IPS-11a (cell line): ENCODE measurements around the gene CFAP74.
"Not testable (repeated sequence)": the region's sequence is repeated elsewhere in the genome, so short reads cannot be mapped to it uniquely, and the experiment has no call there.

Experiments used
- H3K4me3 ChIP-seq: one replicate; pipeline ENCODE4 v1.5.1; 2013; ENCODE audit warnings: low read depth, low read length, control low read depth

Gene CFAP74

GRCh38 chr1:1937061-1937460, 66.5 kb downstream of the CFAP74 start:
- no peak overlapping the region for H3K4me3 ChIP-seq

GRCh38 chr1:1934848-1935247, 68.7 kb downstream of the CFAP74 start:
- H3K4me3 ChIP-seq: not testable (repeated sequence)

DNA sequence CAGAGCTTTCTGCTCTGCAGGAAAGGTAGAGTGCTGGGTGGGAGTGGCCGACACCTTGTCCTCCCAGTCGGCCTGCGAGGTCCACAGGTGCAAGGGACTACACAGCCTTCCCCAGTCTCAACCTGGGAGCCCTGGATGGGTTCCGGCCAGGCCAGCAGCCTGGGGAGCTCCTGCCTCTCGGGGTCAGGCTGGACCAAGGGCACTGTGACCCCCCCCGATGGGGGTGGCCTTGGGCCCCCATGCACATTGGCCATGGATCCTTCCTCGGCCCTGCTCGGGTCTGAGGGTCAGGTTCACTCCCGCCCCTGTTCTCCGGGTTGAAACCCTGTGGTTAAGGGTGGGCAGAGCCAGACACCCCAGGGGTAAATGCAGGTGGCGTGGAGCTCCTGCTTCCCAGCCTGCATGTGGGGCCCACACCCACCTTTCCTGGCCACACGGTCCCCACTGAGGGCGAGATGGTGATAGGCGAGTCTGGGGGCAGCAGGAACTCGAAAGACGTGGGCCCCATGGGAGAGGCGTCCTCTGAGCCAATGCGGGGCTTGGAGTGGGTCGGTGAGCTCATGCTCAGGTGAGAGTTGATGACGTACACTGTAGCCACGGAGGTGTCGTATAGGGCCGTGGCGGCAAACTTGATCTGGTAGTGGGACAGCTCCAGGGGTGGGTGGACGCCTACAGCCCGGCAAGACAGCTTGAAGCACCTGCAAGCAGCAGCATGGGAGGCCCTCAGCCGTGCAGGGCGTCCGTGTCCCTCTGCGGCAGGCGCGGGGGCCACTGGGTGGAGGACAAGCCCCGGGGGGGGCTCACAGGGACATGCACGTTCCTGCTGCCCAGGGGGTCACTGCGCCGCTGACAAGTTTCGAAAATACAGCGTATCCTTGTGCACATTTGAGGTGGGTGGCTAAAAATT, 73.7 kb downstream of the CFAP74 start:
- no peak overlapping the region for H3K4me3 ChIP-seq

- no peak overlapping the region for H3K4me3 ChIP-seq
Observed at GRCh38 chr1:1929102-1929638, 74.4 kb downstream of the CFAP74 start.

DNA sequence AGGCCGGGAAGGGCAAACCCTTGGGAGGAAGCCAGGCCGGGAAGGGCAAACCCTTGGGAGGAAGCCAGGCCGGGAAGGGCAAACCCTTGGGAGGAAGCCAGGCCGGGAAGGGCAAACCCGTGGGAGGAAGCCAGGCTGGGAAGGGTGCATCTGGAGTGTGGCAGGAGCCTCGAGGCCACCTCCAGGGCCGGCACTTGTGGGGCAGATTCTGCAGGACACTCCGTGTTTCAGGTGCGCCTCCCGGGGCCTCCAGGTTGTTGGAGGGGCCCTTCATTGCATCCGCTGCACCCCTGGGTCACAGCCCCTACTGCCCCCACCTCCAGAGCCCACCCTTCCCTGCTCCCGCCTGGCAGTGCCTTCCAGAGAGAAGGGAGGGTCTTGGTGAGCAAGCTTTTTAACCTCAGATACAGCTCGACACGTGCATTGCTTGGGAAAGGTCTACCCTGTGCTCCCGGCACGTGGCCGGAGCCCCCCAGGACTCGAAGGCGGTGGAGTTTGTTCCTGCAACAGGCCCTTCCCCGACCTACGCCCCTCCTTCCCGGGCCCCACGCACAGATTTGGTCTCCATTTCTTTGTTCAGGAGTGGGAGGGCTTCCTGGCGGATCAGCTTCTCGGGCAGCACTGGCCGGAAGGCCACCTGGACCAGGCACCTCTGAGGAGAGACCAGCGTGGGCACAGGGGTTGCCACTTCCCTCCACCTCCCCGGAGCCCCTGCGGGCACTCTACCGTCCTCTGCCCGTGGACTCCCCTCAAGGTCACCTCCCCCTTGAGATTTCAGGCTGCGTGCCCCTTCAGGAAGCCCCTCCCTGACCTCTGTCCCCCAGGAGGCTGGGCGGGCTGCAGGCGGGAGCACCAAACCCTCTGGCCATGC, 75.1 kb downstream of the CFAP74 start:
- H3K4me3 ChIP-seq: no peak overlapping the region

- H3K4me3 ChIP-seq: no peak overlapping the region
Observed at GRCh38 chr1:1927751-1928150, 75.8 kb downstream of the CFAP74 start.

GRCh38 chr1:1926886-1927660, 76.5 kb downstream of the CFAP74 start:
- H3K4me3 ChIP-seq: no peak overlapping the region

DNA sequence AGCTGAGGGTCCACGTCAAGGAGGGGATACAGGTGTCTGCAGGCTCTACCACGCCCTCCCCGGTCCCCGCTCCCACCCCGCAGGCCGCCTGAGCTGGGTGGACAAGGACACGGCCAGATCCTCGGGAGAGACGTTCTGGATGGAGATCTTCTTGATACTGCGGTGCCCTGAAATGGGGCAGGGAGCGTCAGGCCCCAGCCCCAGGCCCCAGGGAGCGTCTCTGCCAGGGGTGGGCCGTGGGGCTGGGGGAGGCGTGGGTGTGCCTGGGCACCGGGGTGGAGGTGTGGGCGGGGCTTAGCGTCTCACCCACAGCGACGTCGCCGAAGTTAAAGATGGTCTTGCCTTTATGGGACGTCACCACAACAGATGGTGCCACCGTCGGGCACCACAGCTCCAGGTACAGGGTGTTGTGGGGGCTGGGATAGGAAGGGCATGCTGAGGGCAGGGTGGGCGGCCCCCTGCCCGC, 77.2 kb downstream of the CFAP74 start:
- no peak overlapping the region for H3K4me3 ChIP-seq

DNA sequence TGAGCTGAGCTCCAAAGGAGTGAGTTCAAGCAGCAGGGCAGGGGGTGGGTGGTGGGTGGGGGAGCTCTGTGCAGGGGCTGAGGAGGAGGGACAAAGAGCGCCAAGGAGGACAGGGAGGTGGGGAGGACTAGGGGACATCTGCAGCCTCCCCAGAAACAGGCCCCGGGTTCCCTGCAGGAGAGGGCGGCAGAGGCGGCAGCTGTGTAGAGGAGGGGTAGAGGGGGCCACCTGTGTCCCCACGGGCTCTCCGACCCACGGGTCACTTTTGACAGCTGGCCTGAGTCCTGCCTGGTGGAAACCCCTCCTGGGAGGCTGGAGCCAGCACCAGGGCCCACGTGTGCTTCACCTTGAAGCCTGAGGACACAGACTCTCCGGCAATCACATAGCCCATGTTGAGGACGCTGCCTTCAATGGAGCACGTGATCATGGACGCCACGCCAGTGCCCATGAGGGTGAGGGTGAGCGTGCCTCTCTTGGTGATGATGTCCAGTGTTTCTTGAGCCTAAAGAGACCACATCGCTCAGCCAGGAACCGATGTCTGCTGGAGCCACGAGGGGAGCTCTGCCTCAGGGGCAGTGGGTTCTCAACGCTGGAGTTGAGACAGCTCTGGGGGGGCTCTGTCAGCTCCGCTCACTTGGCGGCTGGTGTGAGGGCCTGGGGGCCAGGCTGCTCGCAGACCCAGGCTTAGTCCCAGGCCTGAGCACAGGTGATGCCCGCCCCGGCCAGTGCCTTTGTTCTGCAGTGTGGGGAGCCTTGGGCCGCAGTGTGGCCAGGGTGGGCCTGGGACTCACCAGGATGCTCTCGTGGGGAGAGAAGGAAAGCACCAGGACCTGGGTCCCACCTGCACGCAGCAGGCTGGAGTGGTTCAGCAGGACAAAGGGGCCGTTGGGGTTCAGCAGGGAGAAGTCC, 77.9 kb downstream of the CFAP74 start:
- H3K4me3 ChIP-seq: no peak overlapping the region

GRCh38 chr1:1924849-1925248, 78.7 kb downstream of the CFAP74 start:
- H3K4me3 ChIP-seq: no peak overlapping the region

- no peak overlapping the region for H3K4me3 ChIP-seq
Observed at GRCh38 chr1:1924386-1924785, 79.2 kb downstream of the CFAP74 start.

GRCh38 chr1:1922956-1923833, 80.4 kb downstream of the CFAP74 start:
- no peak overlapping the region for H3K4me3 ChIP-seq

GRCh38 chr1:1922702-1922955, 81.0 kb downstream of the CFAP74 start:
- no peak overlapping the region for H3K4me3 ChIP-seq

DNA sequence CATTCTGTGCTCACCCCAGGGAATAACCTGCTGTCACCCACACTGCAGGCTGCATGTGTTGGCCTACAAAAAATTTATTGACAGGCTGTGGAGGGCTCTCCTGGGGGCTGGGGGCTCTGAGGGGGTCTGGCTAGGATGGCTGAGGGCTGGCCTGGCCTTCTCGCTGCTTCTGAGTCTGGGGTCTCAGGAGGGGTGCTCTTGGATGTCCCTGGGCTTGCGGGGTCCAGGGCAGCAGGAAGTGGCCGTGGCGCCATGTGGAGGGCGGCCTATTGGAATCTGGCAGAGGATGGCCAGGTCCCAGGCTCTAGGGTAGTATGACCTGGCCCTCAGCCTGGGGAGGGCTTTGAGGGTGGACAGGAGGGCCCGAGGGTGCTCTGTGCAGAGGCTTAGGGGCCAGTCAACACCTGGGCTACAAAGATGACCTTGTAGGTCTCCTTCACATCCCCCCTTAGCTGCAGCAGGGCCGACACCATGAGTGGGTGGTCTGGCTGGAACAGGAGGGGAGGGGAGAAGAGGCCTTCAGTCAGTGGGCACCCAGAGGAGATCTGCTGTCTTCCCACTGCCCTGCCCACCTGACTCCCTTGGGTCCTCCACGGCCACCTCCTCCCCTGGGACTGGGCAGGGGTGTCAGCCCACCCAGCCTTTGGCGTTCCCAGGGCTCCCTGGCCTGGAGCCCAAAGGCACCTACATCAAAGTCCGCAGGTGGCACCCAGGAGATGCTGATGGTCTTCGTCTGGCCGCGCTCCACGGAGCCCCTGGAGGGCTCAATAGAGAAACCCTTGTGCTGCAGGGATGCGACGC, 81.5 kb downstream of the CFAP74 start:
- H3K4me3 ChIP-seq: no peak overlapping the region

- no peak overlapping the region for H3K4me3 ChIP-seq
Observed at GRCh38 chr1:1921459-1921862, 82.1 kb downstream of the CFAP74 start.

DNA sequence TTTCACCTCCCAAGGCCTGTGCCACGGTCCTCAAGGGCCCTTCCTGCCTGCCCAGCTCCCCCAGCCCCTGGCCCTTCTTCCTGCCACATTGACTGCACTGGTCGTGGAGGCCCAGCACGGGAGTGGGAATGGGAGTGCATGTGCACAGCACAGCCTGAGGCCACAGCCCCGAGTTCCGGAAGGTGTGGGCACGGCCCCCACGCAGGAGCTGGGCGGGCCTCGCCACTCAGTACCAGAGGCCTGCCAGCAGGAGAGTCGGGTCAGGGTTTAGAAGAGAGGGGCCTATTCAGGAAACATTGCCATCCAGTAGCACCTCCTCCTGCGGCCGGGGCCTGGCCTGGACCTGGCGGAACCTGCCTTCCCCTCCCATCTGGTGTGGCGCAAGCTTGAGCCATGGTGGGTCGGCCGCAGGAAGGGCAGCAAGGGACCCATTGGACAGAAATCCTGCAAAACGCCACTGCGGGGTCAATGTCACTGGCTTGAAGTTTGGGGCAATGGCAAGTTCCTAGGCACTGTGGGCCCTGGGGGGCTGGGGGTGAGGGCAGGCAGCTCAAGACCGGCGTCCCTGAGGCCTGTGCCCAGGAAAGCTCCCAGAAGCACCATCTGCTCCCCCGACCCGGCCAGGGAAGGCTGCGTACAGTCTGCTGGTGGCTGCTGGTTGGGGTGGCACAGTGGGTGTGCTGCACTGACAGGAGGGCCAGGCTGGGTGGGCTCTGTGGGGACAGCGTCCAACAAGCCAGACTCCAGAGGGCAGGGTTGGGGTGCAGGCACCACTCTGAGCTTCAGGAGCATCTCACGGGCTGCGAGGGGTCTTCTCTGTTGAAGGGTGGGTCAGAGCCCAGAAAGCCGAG, 82.8 kb downstream of the CFAP74 start:
- H3K4me3 ChIP-seq: no peak overlapping the region

- H3K4me3 ChIP-seq: no peak overlapping the region
Observed at GRCh38 chr1:1920057-1920607, 83.5 kb downstream of the CFAP74 start.
